ENCODE measurements around the gene COL9A2.

Gene COL9A2

GRCh38 chr1:40317394-40318074, 448 bp upstream of the COL9A2 start:
- DNase-seq: no peak

GRCh38 chr1:40315795-40316594, 1.1 kb downstream of the COL9A2 start:
- DNase-seq: no peak

- no peak for DNase-seq
Observed at GRCh38 chr1:40315239-40315794, 1.8 kb downstream of the COL9A2 start.

- no peak for DNase-seq
Observed at GRCh38 chr1:40314721-40315238, 2.3 kb downstream of the COL9A2 start.

- no peak for DNase-seq
Observed at GRCh38 chr1:40313958-40314720, 2.9 kb downstream of the COL9A2 start.

- peak; percentile 62 for DNase-seq
Observed at GRCh38 chr1:40313329-40313957, 3.6 kb downstream of the COL9A2 start.

GRCh38 chr1:40312238-40313205, 4.6 kb downstream of the COL9A2 start:
- no peak for DNase-seq

GRCh38 chr1:40311692-40312091, 5.4 kb downstream of the COL9A2 start:
- DNase-seq: no peak

- no peak for DNase-seq
Observed at GRCh38 chr1:40310983-40311642, 6.0 kb downstream of the COL9A2 start.

GRCh38 chr1:40310129-40310461, 7.0 kb downstream of the COL9A2 start:
- DNase-seq: no peak

GRCh38 chr1:40309374-40310128, 7.5 kb downstream of the COL9A2 start:
- DNase-seq: no peak

- no peak for DNase-seq
Observed at GRCh38 chr1:40308036-40308727, 8.9 kb downstream of the COL9A2 start.

- no peak for DNase-seq
Observed at GRCh38 chr1:40307186-40307585, 9.9 kb downstream of the COL9A2 start.

- DNase-seq: no peak
Observed at GRCh38 chr1:40306296-40306695, 10.8 kb downstream of the COL9A2 start.

GRCh38 chr1:40305871-40306270, 11.2 kb downstream of the COL9A2 start:
- DNase-seq: no peak

GRCh38 chr1:40305451-40305850, 11.6 kb downstream of the COL9A2 start:
- DNase-seq: no peak

GRCh38 chr1:40303790-40304189, 13.3 kb downstream of the COL9A2 start:
- no peak for DNase-seq

GRCh38 chr1:40303051-40303771, 13.9 kb downstream of the COL9A2 start:
- no peak for DNase-seq

- DNase-seq: no peak
Observed at GRCh38 chr1:40302475-40302874, 14.6 kb downstream of the COL9A2 start.
